Trophoblast cell (in vitro differentiated cells and primary cell): Measurements from ENCODE around the gene EPS15.
"Not testable (repeated sequence)": the region's sequence is repeated elsewhere in the genome, so short reads cannot be mapped to it uniquely, and the experiment has no call there.

Source experiments
- DNase-seq, 2 donors: peaks; one replicate each; pipeline ENCODE4 v3.0.0-alpha.2; 2016
- H2AFZ ChIP-seq: 2 replicates; pipeline ENCODE4 v1.6.1; 2013; ENCODE audit warnings: low read length, moderate library complexity, mild to moderate bottlenecking; ENCODE audit not compliant: insufficient read depth, poor library complexity
- H2AK5ac ChIP-seq: 2 replicates; pipeline ENCODE4 v1.6.1; 2013; ENCODE audit warnings: mild to moderate bottlenecking, low read length
- H2BK120ac ChIP-seq: 2 replicates; pipeline ENCODE4 v1.6.1; 2013; ENCODE audit warnings: low read length, mild to moderate bottlenecking, moderate library complexity; ENCODE audit not compliant: insufficient read depth, poor library complexity
- H2BK12ac ChIP-seq: 2 replicates; pipeline ENCODE4 v1.6.1; 2013; ENCODE audit warnings: mild to moderate bottlenecking, low read length, moderate library complexity
- H2BK5ac ChIP-seq: 2 replicates; pipeline ENCODE4 v1.6.1; 2013; ENCODE audit warnings: low read length, low read depth, moderate library complexity, mild to moderate bottlenecking; ENCODE audit not compliant: poor library complexity
- H3K14ac ChIP-seq: 2 replicates; pipeline ENCODE4 v1.6.1; 2013; ENCODE audit warnings: mild to moderate bottlenecking, low read length
- H3K18ac ChIP-seq: 2 replicates; pipeline ENCODE4 v1.6.1; 2013; ENCODE audit warnings: mild to moderate bottlenecking, low read length
- H3K23ac ChIP-seq: 2 replicates; pipeline ENCODE4 v1.6.1; 2013; ENCODE audit warnings: low read length
- H3K27ac ChIP-seq: 2 replicates; pipeline ENCODE4 v1.5.1; 2013; ENCODE audit warnings: low read depth, mild to moderate bottlenecking, inconsistent platforms, low read length, moderate library complexity
- H3K27me3 ChIP-seq: 2 replicates; pipeline ENCODE4 v1.6.1; 2013; ENCODE audit warnings: inconsistent platforms, mild to moderate bottlenecking, low read length, moderate library complexity; ENCODE audit not compliant: insufficient read depth
- H3K36me3 ChIP-seq, 2 experiments: 1 replicate in 1 of 2; 2 replicates in 1 of 2; pipeline ENCODE4 v1.6.1; 2013; ENCODE audit warnings: low read length in 2 of 2, mild to moderate bottlenecking in 2 of 2, moderate library complexity in 1 of 2; ENCODE audit not compliant: insufficient read depth in 2 of 2, control insufficient read depth in 1 of 2
- H3K4ac ChIP-seq: 2 replicates; pipeline ENCODE4 v1.6.1; 2013; ENCODE audit warnings: low read depth, mild to moderate bottlenecking, low read length, moderate library complexity
- H3K4me1 ChIP-seq, 2 experiments: 1 replicate in 1 of 2; 2 replicates in 1 of 2; pipeline ENCODE4 v1.6.1; 2013; ENCODE audit warnings: low read length in 2 of 2, mild to moderate bottlenecking in 2 of 2, moderate library complexity in 1 of 2; ENCODE audit not compliant: insufficient read depth in 2 of 2, control insufficient read depth in 1 of 2
- H3K4me2 ChIP-seq: 2 replicates; pipeline ENCODE4 v1.6.1; 2013; ENCODE audit warnings: inconsistent platforms, mild to moderate bottlenecking, low read length, moderate library complexity
- H3K4me3 ChIP-seq: 2 replicates; pipeline ENCODE4 v1.5.1; 2013; ENCODE audit warnings: mild to moderate bottlenecking, low read depth, low read length, inconsistent platforms
- H3K79me1 ChIP-seq: one replicate; pipeline ENCODE4 v1.6.1; 2013; ENCODE audit warnings: low read length
- H3K79me2 ChIP-seq: 2 replicates; pipeline ENCODE4 v1.6.1; 2013; ENCODE audit warnings: low read length, mild to moderate bottlenecking; ENCODE audit not compliant: control insufficient read depth, insufficient read depth, poor library complexity
- H3K9ac ChIP-seq: 2 replicates; pipeline ENCODE4 v1.6.1; 2013; ENCODE audit warnings: mild to moderate bottlenecking, low read length
- H3K9me3 ChIP-seq: 2 replicates; pipeline ENCODE4 v1.6.1; 2013; ENCODE audit warnings: low read depth, mild to moderate bottlenecking, control low read depth, inconsistent platforms, low read length; ENCODE audit not compliant: insufficient read depth
- H4K12ac ChIP-seq: 2 replicates; pipeline ENCODE4 v1.6.1; 2013; ENCODE audit warnings: low read depth, mild to moderate bottlenecking, low read length, moderate library complexity
- H4K8ac ChIP-seq: 2 replicates; pipeline ENCODE4 v1.6.1; 2013; ENCODE audit warnings: low read depth, mild to moderate bottlenecking, low read length, moderate library complexity
- H4K91ac ChIP-seq: one replicate; pipeline ENCODE4 v1.6.1; 2013; ENCODE audit warnings: low read depth, mild to moderate bottlenecking, low read length, moderate library complexity
- WGBS: extraction: QIAGEN DNeasy Blood & Tissue Kit; methylation state at CpG from one replicate; pipeline ENCODE4 v1.1.7; 2013; ENCODE audit warnings: missing lambda C conversion rate; ENCODE audit not compliant: insufficient read length, insufficient coverage; ENCODE audit errors: extremely low coverage; 5-methylcytosine and 5-hydroxymethylcytosine counted together

EPS15 gene

DNA sequence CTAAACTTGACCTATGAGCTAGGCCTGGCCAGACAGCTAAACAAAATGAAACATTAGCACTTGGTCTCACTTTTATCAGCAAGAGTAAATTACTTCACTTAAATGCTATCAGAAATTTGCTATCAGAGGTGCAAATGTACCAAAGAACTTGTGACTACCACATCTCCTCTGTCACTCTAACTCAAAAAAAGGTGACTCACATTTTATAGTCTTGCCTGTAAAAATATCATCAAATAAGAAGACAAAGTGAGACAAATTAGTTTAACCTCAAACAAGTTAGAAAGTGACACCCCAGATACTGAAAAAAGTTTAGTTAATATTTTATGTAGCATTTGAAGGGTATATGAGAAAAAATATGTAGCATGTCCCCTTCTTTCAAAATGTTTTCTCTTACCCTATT lies 76.9 kb downstream of the EPS15 start:
- Histone ChIP-seq H3K14ac (no peak overlapping the region), H2AK5ac (no peak overlapping the region), H4K8ac (no peak overlapping the region), H2BK120ac (no peak overlapping the region), H3K9ac (no peak overlapping the region), H2AFZ (no peak overlapping the region), H4K12ac (no peak overlapping the region), H3K36me3 (peaks cover 4 to 9% of the 10 kb centered on the region in 2 experiments), H3K79me2 (no peaks in the 10 kb centered on the region), H3K23ac (no peak overlapping the region), H3K18ac (no peak overlapping the region), H3K4ac (no peak overlapping the region), H2BK5ac (no peak overlapping the region), H3K79me1 (no peaks in the 10 kb centered on the region), H4K91ac (no peak overlapping the region), H3K4me1 (no peaks in the 10 kb centered on the region), H3K4me2 (no peak overlapping the region), H3K9me3 (no peaks in the 10 kb centered on the region), H3K27ac (no peak overlapping the region), H3K27me3 (no peaks in the 10 kb centered on the region), H3K4me3 (no peak overlapping the region), H2BK12ac (no peak overlapping the region)
- no peak for DNase-seq

DNA sequence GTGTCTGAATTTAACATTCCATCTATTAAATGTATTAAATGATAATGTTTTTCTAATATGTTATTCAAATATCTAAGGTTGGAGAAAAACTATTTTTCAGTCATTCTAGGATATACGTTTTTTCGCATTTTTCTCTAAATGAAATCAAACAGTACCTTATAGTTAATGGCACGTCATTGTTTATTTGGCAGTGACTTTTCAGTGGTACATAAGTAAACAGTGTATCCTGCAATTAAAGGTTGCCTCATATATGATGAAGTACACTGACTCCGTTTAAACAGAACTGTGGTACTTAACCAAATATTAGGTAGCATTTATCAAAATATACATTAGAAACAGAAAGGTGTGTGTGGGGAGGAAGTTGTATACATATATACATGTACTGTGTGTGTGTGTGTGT lies 79.2 kb downstream of the EPS15 start:
- no peak overlapping the region for H3K23ac ChIP-seq
- no peak overlapping the region for H2BK12ac ChIP-seq
- no peak overlapping the region for H3K18ac ChIP-seq
- no peak overlapping the region for H4K12ac ChIP-seq
- WGBS: no CpG with 5 or more reads among the region's 4 CpGs
- H4K91ac ChIP-seq: no peak overlapping the region
- no peak for DNase-seq
- H4K8ac ChIP-seq: no peak overlapping the region
- no peak overlapping the region for H2AFZ ChIP-seq
- no peaks in the 10 kb centered on the region for H3K4me1 ChIP-seq
- H2BK5ac ChIP-seq: no peak overlapping the region
- no peak overlapping the region for H3K4me2 ChIP-seq
- no peaks in the 10 kb centered on the region for H3K9me3 ChIP-seq
- no peak overlapping the region for H2BK120ac ChIP-seq
- no peak overlapping the region for H3K4me3 ChIP-seq
- no peak overlapping the region for H3K4ac ChIP-seq
- no peak overlapping the region for H3K14ac ChIP-seq
- H3K27ac ChIP-seq: no peak overlapping the region
- H3K9ac ChIP-seq: no peak overlapping the region
- H3K36me3 ChIP-seq: peaks cover 3 to 7% of the 10 kb centered on the region in 2 experiments
- no peaks in the 10 kb centered on the region for H3K79me2 ChIP-seq
- H3K79me1 ChIP-seq: no peaks in the 10 kb centered on the region
- no peak overlapping the region for H2AK5ac ChIP-seq
- H3K27me3 ChIP-seq: no peaks in the 10 kb centered on the region

DNA sequence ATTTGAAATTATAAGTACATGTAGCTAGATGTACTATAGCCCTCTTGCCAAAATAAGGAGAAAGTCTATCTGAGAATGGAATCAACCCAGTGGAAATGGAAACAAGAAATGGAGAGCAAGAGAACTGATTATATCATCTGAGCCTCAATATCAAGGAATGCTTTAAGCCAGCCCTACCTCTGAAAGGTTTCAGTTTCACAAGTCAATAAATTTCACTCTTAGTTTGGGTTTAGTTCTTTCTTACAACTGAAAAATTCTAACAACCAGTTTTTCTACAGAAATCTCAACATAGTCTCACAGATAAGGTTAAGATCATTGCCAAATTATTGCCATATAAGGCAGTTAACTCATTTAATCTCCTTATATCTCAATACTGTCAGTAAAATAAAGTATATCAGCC lies 80.0 kb downstream of the EPS15 start:
- Histone ChIP-seq H2BK12ac (no peak overlapping the region), H2AK5ac (no peak overlapping the region), H4K12ac (no peak overlapping the region), H3K9me3 (no peaks in the 10 kb centered on the region), H3K27ac (no peak overlapping the region), H4K91ac (no peak overlapping the region), H3K27me3 (no peaks in the 10 kb centered on the region), H2BK5ac (no peak overlapping the region), H3K36me3 (peaks cover 5 to 10% of the 10 kb centered on the region in 2 experiments), H3K4me1 (no peaks in the 10 kb centered on the region), H3K23ac (no peak overlapping the region), H3K79me1 (no peaks in the 10 kb centered on the region), H3K4ac (no peak overlapping the region), H3K14ac (no peak overlapping the region), H3K4me2 (no peak overlapping the region), H3K4me3 (no peak overlapping the region), H3K79me2 (no peaks in the 10 kb centered on the region), H2AFZ (no peak overlapping the region), H3K9ac (no peak overlapping the region), H3K18ac (no peak overlapping the region), H2BK120ac (no peak overlapping the region), H4K8ac (no peak overlapping the region)
- no peak for DNase-seq

DNA sequence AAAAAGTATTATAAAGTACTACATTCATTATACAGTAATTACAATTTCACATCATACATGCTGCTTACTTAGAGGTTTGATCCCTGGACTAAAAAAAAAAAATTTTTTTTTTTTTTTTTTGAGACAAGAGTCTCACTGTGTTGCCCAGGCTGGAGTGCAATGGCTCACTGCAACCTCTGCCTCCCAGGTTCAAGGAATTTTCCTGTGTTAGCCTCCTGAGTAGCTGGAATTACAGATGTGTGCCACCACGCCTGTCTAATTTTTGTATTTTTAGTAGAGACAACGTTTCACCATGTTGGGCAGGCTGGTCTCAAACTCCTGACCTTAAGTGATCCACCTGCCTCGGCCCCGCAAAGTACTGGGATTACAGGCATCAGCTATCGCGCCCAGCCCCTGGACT lies 81.7 kb downstream of the EPS15 start:
- H3K4me2 ChIP-seq, H3K79me1 ChIP-seq, H2AFZ ChIP-seq, H3K9ac ChIP-seq, H3K27me3 ChIP-seq, H4K8ac ChIP-seq, H3K4me1 ChIP-seq, H3K36me3 ChIP-seq, H3K14ac ChIP-seq, H3K27ac ChIP-seq, H2BK12ac ChIP-seq, H3K18ac ChIP-seq, H4K12ac ChIP-seq, H3K79me2 ChIP-seq, H2AK5ac ChIP-seq, H3K9me3 ChIP-seq, H4K91ac ChIP-seq, H3K23ac ChIP-seq, H2BK5ac ChIP-seq, DNase-seq, H3K4ac ChIP-seq, H2BK120ac ChIP-seq, H3K4me3 ChIP-seq: not testable (repeated sequence)
- WGBS: no CpG with 5 or more reads among the region's 6 CpGs

DNA sequence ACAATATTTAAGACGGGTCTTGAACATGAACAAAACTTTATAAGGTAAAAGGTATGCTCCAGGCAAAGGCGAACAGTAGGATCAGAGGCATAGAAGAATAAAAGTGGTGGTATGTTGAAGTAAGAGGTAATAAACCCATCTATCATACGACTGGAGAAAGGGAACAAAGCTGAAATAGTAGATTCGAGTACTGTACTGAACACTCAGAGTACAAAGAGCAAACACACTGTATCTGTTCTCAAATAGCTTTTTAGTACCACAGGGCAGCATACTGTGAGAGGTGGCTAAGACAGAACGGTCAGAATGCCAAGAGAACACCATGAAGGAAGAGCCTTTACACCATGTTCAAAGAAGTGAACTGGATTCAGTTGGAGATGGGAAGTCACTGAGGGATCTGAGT lies 83.2 kb downstream of the EPS15 start:
- no peak overlapping the region for H3K4ac ChIP-seq

More for the DNA sequence above, 83.2 kb downstream of the EPS15 start:
- no peak overlapping the region for H2AK5ac ChIP-seq
- peaks cover 0 to 2% of the 10 kb centered on the region in 2 experiments for H3K4me1 ChIP-seq
- H3K18ac ChIP-seq: no peak overlapping the region
- no CpG with 5 or more reads among the region's 5 CpGs for WGBS
- H3K36me3 ChIP-seq: peaks cover 5 to 8% of the 10 kb centered on the region in 2 experiments
- no peak overlapping the region for H3K14ac ChIP-seq
- H2BK5ac ChIP-seq: no peak overlapping the region
- H3K79me2 ChIP-seq: no peaks in the 10 kb centered on the region
- DNase-seq: no peak
- no peak overlapping the region for H3K4me2 ChIP-seq
- H2BK12ac ChIP-seq: no peak overlapping the region
- no peak overlapping the region for H3K4me3 ChIP-seq
- H2BK120ac ChIP-seq: no peak overlapping the region
- H4K8ac ChIP-seq: no peak overlapping the region
- no peak overlapping the region for H2AFZ ChIP-seq
- H3K9ac ChIP-seq: no peak overlapping the region
- no peaks in the 10 kb centered on the region for H3K9me3 ChIP-seq
- no peaks in the 10 kb centered on the region for H3K27me3 ChIP-seq
- H4K12ac ChIP-seq: no peak overlapping the region
- H3K23ac ChIP-seq: no peak overlapping the region
- H4K91ac ChIP-seq: no peak overlapping the region
- no peak overlapping the region for H3K27ac ChIP-seq
- H3K79me1 ChIP-seq: no peaks in the 10 kb centered on the region
